Mucosa of rectum (tissue), 2 donors: ENCODE results near the gene DENND1A.

ENCODE experiments used
- H3K27ac ChIP-seq, 2 donors: one replicate each; pipeline ENCODE4 v1.7.0; 2013; ENCODE audit warnings: inconsistent platforms in 2 of 2, low read depth in 2 of 2, low read length in 2 of 2
- H3K27me3 ChIP-seq, 2 donors: one replicate each; pipeline ENCODE4 v1.7.0; 2013; ENCODE audit warnings: low read length in 2 of 2; ENCODE audit not compliant: control insufficient read depth in 2 of 2, insufficient read depth in 2 of 2
- H3K36me3 ChIP-seq, 2 donors: one replicate each; pipeline ENCODE4 v1.7.0; 2013; ENCODE audit warnings: low read length in 2 of 2; ENCODE audit not compliant: control insufficient read depth in 2 of 2, insufficient read depth in 2 of 2
- H3K4me1 ChIP-seq, 2 donors: one replicate each; pipeline ENCODE4 v1.7.0; 2013; ENCODE audit warnings: low read length in 2 of 2, mild to moderate bottlenecking in 1 of 2; ENCODE audit not compliant: control insufficient read depth in 2 of 2, insufficient read depth in 2 of 2
- H3K4me3 ChIP-seq, 2 donors: one replicate each; pipeline ENCODE4 v1.7.0; 2013; ENCODE audit warnings: low read length in 2 of 2
- H3K9ac ChIP-seq, 2 donors: one replicate each; pipeline ENCODE4 v1.7.0; 2013; ENCODE audit warnings: low read length in 2 of 2, low read depth in 1 of 2, mild to moderate bottlenecking in 1 of 2
- H3K9me3 ChIP-seq, 2 donors: one replicate each; pipeline ENCODE4 v1.7.0; 2013; ENCODE audit warnings: low read length in 2 of 2; ENCODE audit not compliant: control insufficient read depth in 2 of 2
- donor health status: healthy.
- donor health status: Normal muscosa, but diverticular disease.

DENND1A gene

DNA sequence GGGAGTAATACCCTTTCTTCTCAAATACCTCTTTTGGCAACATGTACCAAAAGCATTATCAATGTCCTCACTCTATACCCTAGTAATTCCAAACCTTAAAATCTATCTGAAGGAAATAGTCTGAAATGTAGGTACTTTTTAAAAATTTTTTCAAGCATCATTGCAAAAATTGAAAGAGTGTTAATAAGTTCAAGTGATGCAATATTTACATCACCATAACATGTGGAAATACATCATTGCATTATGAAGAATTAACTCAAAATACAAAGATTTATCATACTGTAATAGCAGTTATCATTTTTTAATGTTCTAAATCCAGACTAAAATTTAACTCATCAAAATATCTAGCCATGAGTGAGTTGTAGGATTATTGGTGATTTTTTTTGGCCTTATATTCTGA lies 123.1 kb downstream of the DENND1A start:
- no peak overlapping the region for H3K9ac ChIP-seq
- H3K4me3 ChIP-seq, result no peak overlapping the region
- H3K4me1 ChIP-seq, result no peaks in the 10 kb centered on the region
- H3K36me3 ChIP-seq, result no peaks in the 10 kb centered on the region
- no peak overlapping the region for H3K27ac ChIP-seq
- no peaks in the 10 kb centered on the region for H3K27me3 ChIP-seq
- no peaks in the 10 kb centered on the region for H3K9me3 ChIP-seq

- H3K9me3 ChIP-seq, result no peaks in the 10 kb centered on the region
- no peak overlapping the region for H3K9ac ChIP-seq
- H3K27me3 ChIP-seq, result no peaks in the 10 kb centered on the region
- H3K27ac ChIP-seq, result no peak overlapping the region
- H3K4me1 ChIP-seq, result peaks cover 0 to 5% of the 10 kb centered on the region in 2 donors
- H3K4me3 ChIP-seq, result no peak overlapping the region
- no peaks in the 10 kb centered on the region for H3K36me3 ChIP-seq
Measured at GRCh38 chr9:123798195-123798594, 131.7 kb downstream of the DENND1A start.

DNA sequence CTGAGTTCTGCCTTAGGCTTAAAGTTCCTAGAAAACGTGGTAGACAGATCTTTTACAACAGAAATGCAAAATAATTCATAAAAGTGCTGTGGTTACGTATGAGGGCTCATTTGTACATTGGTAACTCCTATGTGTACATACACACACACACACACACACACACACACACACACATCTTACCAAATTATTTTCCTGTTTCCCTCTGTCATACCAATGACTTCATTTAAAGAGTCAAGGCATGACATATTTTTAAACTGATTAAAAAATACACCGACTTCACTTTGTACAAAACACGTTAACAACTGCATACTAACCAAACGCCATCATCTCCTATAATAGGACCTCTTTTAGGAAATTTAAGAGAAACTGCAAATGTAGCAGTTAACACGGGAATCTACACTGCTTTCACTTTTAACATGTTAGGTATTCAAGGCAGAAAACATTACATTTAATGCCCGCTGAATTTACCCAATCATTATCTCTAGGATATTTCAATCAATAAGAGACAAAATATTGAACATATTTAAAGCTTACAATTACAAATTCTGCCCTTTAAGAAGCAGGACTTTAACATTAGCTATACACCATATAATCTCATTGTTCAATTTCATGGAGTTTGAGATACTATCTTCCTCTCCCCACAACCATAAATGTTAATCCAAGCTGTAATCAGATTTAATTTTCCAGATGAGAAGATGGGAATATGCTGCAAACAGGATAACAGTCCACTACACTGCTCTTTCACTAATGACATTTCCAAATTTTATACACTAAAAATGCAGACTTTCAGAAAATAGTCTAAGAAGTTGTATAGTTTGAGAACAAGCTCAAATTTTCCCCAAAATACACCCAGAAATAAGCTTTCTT lies 133.1 kb downstream of the DENND1A start:
- H3K36me3 ChIP-seq, result no peaks in the 10 kb centered on the region
- H3K4me3 ChIP-seq, result no peak overlapping the region
- H3K4me1 ChIP-seq, result peaks cover 0 to 5% of the 10 kb centered on the region in 2 donors
- H3K27me3 ChIP-seq, result no peaks in the 10 kb centered on the region
- H3K9me3 ChIP-seq, result no peaks in the 10 kb centered on the region
- H3K27ac ChIP-seq, result no peak overlapping the region
- no peak overlapping the region for H3K9ac ChIP-seq

DNA sequence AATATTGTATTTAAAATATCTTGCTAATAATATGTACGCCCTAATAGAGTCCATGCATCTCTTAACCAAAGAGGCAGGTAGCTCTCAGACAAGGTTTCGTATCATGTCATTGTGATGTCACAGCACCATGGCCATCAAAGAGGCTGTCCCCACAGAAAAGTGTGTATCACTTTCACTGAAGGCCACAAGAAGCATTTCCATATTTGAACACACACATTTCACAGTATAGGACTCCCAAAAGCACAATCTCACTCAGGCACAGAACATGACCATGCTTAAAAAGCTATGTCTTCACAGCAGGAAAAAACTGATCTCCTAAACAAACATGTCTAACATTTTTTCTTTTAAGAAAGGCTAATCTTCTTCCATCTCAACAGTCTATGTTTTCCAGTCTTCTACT lies 133.8 kb downstream of the DENND1A start:
- H3K9me3 ChIP-seq, result no peaks in the 10 kb centered on the region
- H3K4me1 ChIP-seq, result peaks cover 0 to 5% of the 10 kb centered on the region in 2 donors

DNA sequence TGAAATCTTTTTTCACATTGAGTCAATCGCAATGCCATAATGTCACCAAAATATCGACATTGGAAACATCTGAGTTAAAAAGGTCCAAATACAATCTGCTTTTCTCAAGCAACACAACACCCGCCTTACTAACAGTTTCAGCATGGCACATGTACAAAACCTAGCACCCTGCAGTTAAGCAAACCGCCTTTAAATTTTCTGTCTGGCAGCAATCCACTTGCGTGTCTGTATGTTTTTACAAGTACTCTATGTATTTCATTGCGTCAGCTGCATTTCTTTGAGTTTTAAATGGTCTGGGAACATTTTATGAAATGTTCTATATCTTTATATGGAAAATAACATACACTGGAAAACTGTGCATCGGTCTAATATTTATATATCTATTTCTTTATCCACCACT lies 134.6 kb downstream of the DENND1A start:
- Histone ChIP-seq H3K9me3 (no peaks in the 10 kb centered on the region), H3K9ac (no peak overlapping the region), H3K4me1 (peaks cover 0 to 5% of the 10 kb centered on the region in 2 donors), H3K4me3 (no peak overlapping the region), H3K27me3 (no peaks in the 10 kb centered on the region), H3K36me3 (no peaks in the 10 kb centered on the region), H3K27ac (no peak overlapping the region)

More for the DNA sequence above, 133.8 kb downstream of the DENND1A start:
- Histone ChIP-seq H3K4me3 (no peak overlapping the region), H3K27me3 (no peaks in the 10 kb centered on the region), H3K27ac (no peak overlapping the region), H3K9ac (no peak overlapping the region), H3K36me3 (no peaks in the 10 kb centered on the region)

DNA sequence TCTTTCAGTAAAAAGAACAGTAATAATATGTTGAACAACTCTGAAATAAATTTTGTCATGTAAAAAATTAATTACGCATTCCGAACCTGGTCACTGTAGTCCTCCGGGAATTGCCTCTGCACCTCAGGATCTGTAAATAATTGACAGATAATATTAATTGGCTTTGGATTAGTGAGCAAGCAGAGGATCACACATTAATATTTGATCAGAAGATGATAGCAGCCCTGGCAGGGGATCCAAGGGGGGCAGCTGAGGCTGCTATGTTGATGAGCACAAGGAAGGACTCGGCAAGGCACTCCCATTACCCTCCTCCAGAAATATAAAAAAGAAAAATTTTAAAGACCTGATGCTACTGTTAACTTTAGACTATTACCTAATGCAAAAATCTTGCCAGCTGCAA lies 137.4 kb downstream of the DENND1A start:
- Histone ChIP-seq H3K4me3 (no peak overlapping the region), H3K36me3 (no peaks in the 10 kb centered on the region), H3K27me3 (no peaks in the 10 kb centered on the region), H3K9ac (no peak overlapping the region), H3K4me1 (peaks cover 0 to 2% of the 10 kb centered on the region in 2 donors), H3K27ac (no peak overlapping the region), H3K9me3 (no peaks in the 10 kb centered on the region)

DNA sequence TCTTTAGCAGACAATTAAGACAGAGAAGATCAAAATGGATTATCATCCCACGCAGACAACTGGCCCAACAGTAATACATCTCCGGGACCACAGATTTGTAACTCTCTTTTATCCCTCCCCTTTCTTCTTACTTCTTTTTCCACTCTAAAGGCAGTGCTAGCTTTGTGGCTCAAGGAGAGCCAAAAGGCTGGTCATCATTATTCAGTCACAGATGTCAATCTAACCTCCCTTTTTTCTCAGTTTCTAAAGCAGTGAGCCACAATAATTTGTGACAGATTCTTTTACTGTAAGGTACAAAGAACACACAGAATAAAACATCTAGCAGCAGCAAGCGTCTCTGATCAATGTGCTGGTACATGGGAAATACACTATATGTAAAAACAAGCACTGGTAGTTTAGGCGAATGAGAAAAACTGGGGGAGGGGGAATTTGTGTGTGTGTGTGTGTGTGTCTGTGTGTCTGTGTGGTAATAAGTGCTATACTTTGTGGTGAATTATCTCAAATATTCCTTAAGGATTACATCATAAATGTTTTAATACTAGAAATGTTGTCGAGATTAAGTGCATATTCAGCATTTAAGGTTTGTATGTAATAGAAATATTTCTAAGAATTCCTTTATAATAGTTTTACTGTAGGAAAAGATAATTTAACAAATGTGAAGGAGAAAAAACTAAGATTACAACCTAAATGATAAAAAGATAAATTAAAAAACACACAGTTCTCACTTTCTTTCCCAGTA lies 140.2 kb downstream of the DENND1A start:
- H3K27ac ChIP-seq, result no peak overlapping the region
- H3K4me3 ChIP-seq, result no peak overlapping the region
- no peaks in the 10 kb centered on the region for H3K9me3 ChIP-seq
- no peaks in the 10 kb centered on the region for H3K27me3 ChIP-seq
- no peaks in the 10 kb centered on the region for H3K36me3 ChIP-seq
- H3K9ac ChIP-seq, result no peak overlapping the region
- no peaks in the 10 kb centered on the region for H3K4me1 ChIP-seq

DNA sequence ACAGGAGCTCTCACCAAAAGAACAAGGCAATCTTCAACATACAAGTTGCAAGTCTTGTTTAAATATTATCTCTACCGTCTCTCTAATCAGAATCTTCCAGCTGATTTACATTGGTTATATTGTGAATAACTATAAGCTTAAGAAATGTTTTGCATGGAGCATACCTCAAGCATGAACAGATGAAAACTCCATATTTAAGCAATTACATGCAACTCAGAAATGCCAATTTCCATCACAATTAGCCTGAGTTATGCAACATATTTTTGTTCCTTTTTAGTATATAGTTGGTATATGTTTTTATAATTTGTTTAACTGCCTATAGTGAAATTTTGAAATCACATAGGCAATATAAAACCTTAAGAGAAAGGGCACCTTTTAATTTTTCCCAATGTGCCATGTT lies 142.5 kb downstream of the DENND1A start:
- H3K27ac ChIP-seq, result no peak overlapping the region
- H3K4me1 ChIP-seq, result no peaks in the 10 kb centered on the region
- H3K27me3 ChIP-seq, result no peaks in the 10 kb centered on the region
- no peak overlapping the region for H3K4me3 ChIP-seq
- H3K9ac ChIP-seq, result no peak overlapping the region
- no peaks in the 10 kb centered on the region for H3K36me3 ChIP-seq
- H3K9me3 ChIP-seq, result no peaks in the 10 kb centered on the region

GRCh38 chr9:123784518-123784917 lies 145.4 kb downstream of the DENND1A start:
- Histone ChIP-seq H3K9me3 (no peaks in the 10 kb centered on the region), H3K4me1 (no peaks in the 10 kb centered on the region), H3K9ac (no peak overlapping the region), H3K27me3 (no peaks in the 10 kb centered on the region), H3K36me3 (no peaks in the 10 kb centered on the region), H3K4me3 (no peak overlapping the region), H3K27ac (no peak overlapping the region)

GRCh38 chr9:123778232-123778902 lies 151.6 kb downstream of the DENND1A start:
- Histone ChIP-seq H3K9ac (no peak overlapping the region), H3K36me3 (no peaks in the 10 kb centered on the region), H3K4me1 (no peaks in the 10 kb centered on the region), H3K27me3 (no peaks in the 10 kb centered on the region), H3K4me3 (no peak overlapping the region), H3K9me3 (no peaks in the 10 kb centered on the region), H3K27ac (no peak overlapping the region)
